GM12872 (cell line): ENCODE data around the gene TAOK1.

Experiments
- TF ChIP-seq, protein P1 (sequence below): IDR thresholded peaks from 3 replicates; pipeline ENCODE4 v1.5.1; 2011; ENCODE audit warnings: low read depth, mild to moderate bottlenecking, low read length, moderate library complexity; ENCODE audit not compliant: insufficient read depth

Gene TAOK1

DNA sequence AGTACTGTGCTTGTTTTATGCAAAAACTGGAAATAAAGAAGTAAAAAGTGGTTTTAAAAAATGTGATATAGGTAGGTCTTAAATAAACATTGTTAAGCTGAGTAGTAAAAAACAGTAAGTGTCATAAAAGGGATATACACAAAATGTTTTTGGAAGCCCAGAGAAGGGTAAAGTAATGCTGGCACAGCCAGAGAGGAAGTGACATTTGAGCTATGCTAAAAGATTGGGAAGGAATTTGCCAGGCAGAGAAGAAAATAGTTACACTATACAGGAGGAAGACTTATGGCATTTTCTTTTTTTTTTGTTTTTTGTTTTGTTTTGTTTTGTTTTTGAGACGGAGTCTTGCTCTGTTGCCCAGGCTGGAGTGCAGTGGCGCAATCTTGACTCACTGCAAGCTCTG lies 40.8 kb upstream of the TAOK1 start:
- TF ChIP-seq, protein P1, sequence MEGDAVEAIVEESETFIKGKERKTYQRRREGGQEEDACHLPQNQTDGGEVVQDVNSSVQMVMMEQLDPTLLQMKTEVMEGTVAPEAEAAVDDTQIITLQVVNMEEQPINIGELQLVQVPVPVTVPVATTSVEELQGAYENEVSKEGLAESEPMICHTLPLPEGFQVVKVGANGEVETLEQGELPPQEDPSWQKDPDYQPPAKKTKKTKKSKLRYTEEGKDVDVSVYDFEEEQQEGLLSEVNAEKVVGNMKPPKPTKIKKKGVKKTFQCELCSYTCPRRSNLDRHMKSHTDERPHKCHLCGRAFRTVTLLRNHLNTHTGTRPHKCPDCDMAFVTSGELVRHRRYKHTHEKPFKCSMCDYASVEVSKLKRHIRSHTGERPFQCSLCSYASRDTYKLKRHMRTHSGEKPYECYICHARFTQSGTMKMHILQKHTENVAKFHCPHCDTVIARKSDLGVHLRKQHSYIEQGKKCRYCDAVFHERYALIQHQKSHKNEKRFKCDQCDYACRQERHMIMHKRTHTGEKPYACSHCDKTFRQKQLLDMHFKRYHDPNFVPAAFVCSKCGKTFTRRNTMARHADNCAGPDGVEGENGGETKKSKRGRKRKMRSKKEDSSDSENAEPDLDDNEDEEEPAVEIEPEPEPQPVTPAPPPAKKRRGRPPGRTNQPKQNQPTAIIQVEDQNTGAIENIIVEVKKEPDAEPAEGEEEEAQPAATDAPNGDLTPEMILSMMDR = no peak

DNA sequence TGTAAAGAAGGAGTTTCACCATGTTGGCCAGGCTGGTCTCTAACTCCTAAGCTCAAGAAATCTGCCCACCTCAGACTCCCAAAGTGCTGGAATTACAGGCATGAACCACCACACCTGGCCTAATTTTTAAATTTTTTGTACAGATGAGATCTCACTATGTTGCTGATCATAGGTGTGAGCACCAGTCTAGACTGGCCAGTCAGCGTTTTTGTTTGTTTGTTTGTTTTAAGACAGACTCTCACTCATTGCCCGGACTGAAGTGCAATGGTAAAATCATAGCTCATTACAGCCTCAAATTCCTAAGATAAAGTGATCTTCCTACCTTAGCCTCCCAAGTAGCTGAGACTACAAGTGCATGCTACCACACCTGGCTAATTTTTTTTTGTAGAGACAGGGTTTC lies 38.0 kb upstream of the TAOK1 start:
- TF ChIP-seq, protein P1 = no peak

DNA sequence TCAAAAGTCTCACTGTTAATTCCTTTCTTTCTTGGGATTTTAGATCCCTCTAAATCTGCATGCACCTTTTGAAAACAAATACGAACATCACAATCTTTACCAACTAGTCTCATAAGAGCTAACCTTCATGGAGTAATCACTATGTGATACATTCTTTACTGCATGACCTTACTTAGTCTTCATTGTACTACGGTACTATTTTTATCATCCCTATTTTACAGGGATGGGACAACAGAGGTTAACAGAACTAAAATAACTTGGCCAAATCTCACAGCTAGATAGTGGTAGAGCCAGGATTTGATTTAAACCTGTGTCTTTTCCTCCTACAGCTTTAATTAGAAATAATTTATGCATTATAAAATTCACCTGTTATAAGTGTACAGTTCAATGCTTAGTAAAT lies 32.9 kb upstream of the TAOK1 start:
- TF ChIP-seq, protein P1 = no peak

DNA sequence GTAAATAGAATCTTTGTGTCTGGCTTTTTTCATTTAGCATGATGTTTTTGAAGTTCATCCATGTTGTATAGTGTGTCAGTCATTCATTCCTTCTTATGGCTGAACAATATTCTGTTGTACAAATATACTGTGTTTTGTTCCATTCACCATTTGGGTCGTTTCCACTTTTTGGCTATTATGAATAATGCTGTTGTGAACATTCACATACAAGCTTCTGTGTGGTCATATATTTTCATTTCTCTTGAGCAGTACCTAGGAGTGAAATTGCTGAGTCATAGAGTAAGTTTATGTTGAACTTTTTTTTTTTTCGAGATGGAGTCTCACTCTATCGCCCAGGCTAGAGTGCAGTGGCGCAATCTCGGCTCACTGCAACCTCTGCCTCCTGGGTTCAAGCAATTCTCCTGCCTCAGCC lies 32.3 kb upstream of the TAOK1 start:
- TF ChIP-seq, protein P1 = no peak

DNA sequence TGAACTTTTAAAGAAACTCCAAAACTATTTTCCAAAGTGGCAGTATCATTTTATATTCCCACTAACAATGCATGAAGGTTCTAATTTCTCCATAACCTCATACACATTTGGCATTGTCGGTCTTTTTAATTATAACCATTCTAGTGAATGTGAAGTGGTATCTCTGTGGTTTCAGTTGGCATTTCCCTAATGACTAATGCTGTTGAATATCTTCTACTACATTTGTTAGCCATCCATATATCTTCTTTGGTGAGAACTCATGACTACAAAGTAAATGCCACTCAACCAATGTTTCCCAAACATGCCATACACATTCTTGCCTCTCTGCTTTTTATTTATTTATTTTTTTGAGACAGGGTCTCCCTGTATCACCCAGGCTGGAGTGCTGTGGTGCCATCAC lies 31.7 kb upstream of the TAOK1 start:
- TF ChIP-seq, protein P1 = no peak

DNA sequence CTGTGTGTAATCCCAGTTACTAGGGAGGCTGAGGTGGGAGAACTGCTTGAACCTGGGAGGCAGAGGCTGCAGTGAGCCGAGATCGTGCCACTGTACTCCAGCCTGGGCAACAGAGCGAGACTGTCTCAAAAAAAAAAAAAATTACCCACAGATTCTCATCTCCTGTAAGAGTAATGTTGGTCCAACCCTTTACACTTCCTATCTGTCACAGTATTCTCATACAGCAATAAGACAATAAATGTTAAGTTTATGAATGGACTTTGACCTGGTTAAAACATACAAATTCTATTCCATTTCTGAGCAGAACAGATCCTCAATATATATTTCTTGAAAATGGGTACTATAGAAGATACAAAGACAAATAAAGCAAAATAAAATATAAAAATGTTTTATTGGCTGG lies 30.4 kb upstream of the TAOK1 start:
- TF ChIP-seq, protein P1 = no peak

DNA sequence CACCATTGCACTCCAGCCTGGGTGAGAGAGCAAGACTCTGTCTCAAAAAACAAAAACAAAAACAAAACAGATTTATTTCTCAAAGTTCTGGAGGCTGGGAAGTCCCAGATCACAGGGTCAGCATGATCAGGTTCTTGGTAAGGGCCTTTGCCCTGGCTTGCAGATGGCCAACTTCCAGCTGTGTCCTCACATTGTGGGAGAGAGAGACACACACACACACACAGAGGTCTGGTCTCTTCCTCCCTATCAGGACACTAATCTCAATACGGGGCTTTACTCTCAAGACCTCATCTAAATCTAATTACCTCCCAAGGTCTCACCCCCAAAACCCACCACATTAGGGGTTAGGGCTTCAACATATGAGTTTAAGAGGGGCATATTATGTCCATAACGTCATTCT lies 26.4 kb upstream of the TAOK1 start:
- TF ChIP-seq, protein P1 = no peak

DNA sequence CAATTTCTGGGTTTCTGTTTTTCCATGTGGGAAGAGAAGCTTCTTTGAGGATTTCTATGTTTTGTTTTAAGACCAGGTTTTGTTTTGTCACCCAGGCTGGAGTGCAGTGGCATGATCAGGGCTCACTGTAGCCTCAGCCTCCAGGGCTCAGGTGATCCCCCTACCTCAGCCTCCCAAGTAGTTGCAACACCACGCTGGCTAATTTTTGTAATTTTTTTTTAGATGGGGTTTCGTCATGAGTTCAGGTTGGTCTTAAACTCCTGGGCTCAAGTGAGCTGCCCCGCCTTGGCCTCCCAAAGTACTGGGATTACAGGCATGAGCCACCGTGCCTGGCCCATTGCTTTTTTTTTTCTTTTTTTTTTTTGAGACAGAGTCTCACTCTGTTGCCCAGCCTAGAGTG lies 25.5 kb upstream of the TAOK1 start:
- TF ChIP-seq, protein P1 = no peak
